HG03196 (cell line): ENCODE measurements around the gene FAM120AOS.
A peak's percentile ranks its signal among the peaks of the same experiment; 100 is the strongest.

ENCODE experiments used
- ATAC-seq: cut with Tn5 transposase; IDR thresholded peaks from one replicate; pipeline ENCODE4 v1.9.1; 2021; ENCODE audit not compliant: unreplicated experiment

The FAM120AOS gene

GRCh38 chr9:93467462-93467861, 14.1 kb upstream of the FAM120AOS start:
- no peak for ATAC-seq

DNA sequence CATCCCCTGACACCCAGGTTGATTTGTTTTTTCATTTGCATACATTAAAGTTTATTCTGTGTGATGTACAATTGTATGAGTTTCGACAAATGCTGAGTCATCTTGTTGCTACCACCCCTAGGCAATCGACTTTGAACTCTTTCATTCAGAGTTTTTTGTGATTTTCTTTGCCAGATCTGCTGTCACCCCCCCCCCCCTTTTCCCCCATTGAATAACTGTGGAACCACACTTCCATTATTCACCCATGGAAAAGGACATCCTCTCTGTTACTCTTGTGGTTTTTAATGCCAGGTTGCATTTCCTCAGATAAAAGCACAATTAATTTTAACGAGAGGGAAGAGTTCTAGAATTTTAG, 13.7 kb upstream of the FAM120AOS start:
- ATAC-seq, result no peak

- ATAC-seq, result no peak
Measured at GRCh38 chr9:93466416-93467061, 13.2 kb upstream of the FAM120AOS start.

- ATAC-seq, result no peak
Measured at GRCh38 chr9:93465855-93466254, 12.5 kb upstream of the FAM120AOS start.

DNA sequence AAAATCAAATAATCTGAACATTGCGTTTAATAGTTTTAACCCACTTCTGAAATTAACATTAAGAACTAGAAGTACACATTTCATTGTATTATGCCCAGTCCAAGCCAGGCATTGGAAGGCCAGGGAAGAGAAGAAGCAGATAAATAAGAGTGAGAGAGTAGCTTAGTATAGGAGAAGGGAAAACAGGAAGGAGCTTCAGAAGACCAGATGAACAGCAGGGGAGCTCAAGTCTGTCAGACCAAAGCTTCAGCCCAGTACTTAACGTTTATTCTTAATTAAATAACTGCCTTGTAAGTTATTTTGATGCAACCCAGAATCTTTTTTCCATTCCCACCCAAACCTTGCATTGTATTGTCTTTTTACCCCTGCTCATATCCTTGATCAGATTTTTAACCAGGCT, 11.5 kb upstream of the FAM120AOS start:
- no peak for ATAC-seq

DNA sequence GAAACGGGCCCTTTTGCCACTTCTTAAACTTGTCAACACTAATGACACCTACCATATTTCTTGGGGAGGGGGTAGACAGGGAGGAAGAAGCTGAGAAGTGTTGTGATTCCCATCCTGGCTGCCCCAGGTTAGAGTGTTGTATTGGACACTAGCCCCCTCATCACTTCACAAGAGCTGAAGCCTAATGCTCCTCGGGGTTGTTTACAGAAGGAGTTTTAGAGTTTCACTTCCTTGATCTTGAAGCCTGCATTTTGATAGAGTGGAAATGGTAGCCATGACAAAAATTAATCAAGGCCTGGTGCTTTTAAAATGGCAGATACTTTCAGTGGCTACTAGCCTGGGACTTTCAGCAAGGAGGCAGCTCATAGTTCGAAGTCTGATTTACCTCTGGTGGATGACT, 11.0 kb upstream of the FAM120AOS start:
- ATAC-seq, result no peak

DNA sequence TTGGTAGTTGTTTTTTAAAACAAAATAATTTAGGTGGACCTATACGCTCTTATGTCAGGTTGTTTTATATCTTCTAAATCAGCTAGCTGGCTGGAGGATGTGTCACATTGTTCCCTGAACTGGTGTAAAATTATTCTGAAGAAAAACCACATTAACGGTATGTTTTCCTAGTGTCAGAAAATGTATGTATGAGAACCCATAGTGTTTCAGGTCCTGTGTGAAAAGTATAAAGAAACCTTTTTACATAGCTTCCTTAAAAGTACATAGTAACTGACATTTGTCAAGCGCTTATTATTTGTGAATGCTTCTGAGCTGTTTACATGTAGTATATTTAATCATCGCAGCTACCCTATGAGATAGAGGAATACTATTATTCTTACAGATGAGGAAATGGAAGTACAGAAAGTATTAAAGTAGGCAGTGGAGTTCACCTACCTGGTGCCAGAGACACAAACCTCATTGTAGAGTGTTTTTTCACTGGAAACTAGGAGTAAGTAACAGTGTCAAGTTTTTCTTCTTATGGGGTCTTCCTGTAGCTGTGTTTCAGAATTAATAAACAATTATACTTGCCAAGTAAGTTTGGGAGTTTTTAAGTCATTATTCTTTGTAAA, 10.4 kb upstream of the FAM120AOS start:
- no peak for ATAC-seq

DNA sequence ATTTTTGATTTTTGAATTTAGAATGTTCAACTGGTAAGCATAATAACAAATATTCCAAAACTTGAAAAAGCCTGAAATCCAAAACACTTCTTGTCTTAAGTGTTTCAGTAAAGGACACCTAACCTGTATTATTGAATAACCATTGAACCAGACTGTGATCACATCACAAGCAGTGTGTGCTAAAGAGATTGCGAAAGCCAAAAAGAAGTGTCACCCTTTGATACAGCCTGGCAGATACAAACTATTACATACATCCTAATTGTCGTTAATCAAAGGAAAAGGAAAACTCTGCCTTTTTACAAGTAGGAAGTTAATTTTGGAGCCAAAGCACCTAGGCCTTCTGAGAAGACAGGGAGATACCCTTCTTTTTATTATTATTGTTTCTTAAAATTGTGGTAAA, 8.4 kb upstream of the FAM120AOS start:
- no peak for ATAC-seq

- ATAC-seq, result no peak
Measured at GRCh38 chr9:93461414-93461743, 8.0 kb upstream of the FAM120AOS start.

GRCh38 chr9:93460689-93461413, 7.5 kb upstream of the FAM120AOS start:
- no peak for ATAC-seq

DNA sequence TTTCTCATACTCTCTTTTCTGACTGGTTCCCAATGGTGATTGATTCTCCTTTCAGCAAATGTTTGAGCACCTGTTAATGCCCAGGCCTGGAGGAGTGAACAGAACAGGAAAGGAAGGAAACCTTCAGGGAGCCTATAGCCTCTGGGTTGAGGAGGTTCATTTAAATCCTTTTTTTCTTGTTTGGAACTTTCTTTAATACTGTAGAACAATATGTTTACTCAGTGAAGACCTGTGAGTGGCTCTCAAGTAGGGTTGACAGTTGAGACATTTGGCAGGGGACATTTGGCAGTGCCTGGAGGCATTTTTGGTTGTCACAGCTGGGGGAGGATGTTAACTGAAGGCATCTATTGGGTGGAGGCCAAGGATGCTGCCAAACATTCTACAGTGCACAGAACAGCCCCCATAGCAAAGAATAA, 6.1 kb upstream of the FAM120AOS start:
- no peak for ATAC-seq

- ATAC-seq, result no peak
Measured at GRCh38 chr9:93458712-93459111, 5.3 kb upstream of the FAM120AOS start.

DNA sequence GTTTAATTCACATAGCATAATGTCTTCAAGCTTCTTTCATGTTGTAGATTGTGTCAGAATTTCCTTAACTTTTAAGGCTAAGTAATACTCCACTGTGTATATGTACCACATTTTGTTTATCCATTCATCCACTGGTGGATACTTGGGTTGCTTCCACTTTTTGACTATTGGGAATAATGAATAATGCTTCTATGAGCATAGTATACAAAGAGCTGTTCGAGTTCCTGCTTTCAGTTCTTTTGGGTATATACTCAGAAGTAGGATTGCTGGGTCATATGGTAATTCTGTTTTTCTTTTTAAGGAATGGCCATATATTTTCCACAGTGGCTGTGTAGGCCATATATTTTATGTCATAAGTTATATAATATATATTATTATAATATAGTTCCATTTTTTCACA, 3.6 kb upstream of the FAM120AOS start:
- ATAC-seq, result no peak

GRCh38 chr9:93456504-93456903, 3.1 kb upstream of the FAM120AOS start:
- ATAC-seq, result no peak

- ATAC-seq, result no peak
Measured at GRCh38 chr9:93456022-93456421, 2.6 kb upstream of the FAM120AOS start.

- no peak for ATAC-seq
Measured at GRCh38 chr9:93452710-93453046, 703 bp downstream of the FAM120AOS start.

DNA sequence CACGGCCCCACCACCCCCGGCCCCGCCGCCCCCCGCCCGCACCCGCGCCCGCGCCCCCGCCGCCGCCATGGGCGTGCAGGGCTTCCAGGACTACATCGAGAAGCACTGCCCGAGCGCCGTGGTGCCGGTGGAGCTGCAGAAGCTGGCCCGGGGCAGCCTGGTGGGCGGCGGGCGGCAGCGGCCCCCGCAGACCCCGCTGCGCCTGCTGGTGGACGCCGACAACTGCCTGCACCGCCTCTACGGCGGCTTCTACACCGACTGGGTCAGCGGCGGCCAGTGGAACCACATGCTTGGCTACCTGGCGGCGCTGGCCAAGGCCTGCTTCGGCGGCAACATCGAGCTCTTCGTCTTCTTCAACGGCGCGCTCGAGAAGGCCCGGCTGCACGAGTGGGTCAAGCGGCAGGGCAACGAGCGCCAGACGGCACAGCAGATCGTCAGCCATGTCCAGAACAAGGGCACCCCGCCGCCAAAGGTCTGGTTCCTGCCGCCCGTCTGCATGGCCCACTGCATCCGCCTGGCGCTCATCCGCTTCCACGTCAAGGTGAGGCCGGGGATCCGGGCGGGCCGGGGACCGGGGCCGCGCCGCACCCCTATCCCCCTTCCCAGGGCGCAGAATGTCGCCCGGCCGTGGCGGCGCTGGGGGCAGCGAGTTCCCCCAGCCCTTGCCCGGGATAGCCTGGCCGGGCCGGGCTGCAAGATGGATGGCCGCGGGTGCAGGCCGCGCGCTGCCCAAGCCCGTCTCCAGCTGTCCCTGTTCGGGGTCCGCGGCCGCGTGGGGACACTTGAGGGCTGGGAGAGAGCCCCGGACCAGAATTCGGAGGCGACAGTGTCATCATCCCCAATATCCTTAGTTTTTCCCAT, 1.3 kb downstream of the FAM120AOS start:
- ATAC-seq, result no peak

GRCh38 chr9:93450945-93451815, 2.2 kb downstream of the FAM120AOS start, which contains the start of gene FAM120A:
TSS of gene FAM120A (plus strand) at chr9:93451685. CDS start at chr9:93451916, 231 bp downstream.
- peak; percentile 45 for ATAC-seq

- ATAC-seq, result no peak
Measured at GRCh38 chr9:93447655-93448054, 5.7 kb downstream of the FAM120AOS start.

DNA sequence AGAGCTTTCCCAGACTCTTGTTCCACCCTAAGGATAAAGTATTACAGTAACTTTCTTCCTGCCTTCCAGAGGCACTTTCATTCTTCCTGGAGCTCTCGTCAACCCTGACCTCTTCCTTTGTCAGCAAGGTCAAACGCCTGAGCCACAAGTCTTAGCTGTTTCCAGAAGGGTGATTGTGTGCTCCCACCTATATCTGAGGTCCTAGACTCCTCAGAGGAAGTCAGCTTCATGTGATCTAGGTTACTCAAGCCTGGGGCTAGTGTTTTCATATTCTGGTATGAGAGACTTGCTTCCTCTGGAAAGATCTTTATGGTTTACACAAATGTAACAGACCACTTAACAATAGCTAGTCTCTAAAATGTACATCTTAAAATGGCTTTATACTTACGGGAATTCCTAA, 7.3 kb downstream of the FAM120AOS start:
- no peak for ATAC-seq
